LoVo (cell line): ENCODE data around the gene EML5.

Experiments
- DNase-seq: peaks from one replicate; pipeline ENCODE4 v3.0.0-alpha.2; 2016; ENCODE audit warnings: low spot score

Gene EML5

GRCh38 chr14:88614218-88614907 lies 178.4 kb downstream of the EML5 start:
- DNase-seq: no peak

DNA sequence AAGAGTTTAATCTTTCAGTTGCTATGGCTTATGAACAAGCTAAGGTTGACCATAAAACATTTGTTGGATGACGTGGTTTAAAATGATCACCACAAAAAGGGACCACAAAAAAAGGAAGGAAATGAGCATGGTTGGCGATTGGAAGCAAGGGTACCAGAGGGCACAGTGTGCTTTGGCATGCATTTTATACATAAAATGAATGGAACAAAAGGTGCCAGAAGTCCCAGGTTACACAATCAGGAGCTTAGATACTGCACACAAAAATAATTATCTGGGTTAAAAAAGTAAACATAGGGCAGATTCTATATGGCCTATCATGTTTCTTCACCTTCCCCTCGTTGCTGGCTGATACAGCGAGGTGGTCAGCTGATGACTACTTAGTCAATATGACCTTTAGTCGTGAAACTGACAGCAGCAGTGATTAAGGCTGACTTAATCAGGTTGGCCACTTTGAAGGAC lies 179.2 kb downstream of the EML5 start:
- no peak for DNase-seq

DNA sequence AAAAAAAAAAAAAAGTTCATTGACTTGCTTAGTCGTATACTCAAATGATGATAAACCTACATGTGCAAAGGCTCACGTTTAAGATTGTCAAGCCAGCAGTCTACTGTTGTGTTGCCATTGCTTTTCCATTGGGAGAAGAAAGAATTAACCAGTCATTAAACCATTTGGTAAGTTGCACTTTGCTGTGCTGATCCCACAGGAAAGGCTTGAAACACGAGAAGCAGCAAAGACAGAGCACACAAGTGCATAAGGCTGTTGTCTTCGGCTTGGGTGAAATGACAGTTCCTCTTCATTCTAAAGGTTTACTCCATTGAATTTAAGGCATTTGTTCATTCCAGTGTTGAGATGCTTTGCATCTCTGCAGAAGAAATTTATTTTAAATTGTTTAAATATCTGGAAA lies 179.8 kb downstream of the EML5 start:
- no peak for DNase-seq

- DNase-seq: no peak
These were observed 180.9 kb downstream of the EML5 start for GRCh38 chr14:88611878-88612277.

GRCh38 chr14:88607829-88608228 lies 184.9 kb downstream of the EML5 start:
- no peak for DNase-seq

DNA sequence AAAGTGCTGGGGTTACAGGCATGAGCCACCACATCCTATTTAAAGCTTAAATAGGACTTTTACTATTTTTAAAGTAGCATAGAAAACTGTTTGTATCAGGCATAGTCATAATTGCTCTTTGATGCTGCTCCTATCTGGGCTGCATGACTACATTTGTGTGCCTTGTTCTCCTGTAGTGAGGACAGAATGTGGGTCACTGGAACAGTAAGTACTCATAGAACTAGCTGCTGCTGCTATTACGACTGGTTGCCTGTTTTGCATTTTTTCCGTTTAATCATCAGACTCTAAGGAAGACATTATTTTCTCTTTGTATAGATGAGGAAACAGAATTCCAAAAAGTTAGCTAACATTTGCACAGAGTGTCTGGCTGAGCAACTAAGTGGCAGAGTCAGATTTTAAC lies 187.2 kb downstream of the EML5 start:
- DNase-seq: no peak

DNA sequence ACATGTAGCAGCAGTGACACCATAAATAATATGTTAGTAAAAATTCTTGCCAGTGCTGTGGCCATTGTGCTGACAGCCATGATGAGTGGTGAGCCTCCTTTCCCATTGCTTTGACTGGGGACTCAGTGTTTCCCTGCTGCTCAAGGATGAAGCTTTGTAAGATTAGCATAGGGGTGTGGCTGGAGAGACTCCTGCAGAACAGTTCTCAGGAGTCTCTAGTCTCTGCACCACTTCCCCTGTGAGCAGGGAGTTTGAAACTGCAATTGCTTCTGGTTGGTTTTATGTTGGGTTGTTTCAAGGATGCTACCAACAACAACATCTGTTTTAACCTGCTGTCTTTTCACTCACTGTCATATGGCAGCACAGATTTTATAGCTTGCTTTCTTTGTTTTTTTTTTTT lies 188.5 kb downstream of the EML5 start:
- no peak for DNase-seq

- DNase-seq: no peak
These were observed 192.9 kb downstream of the EML5 start for GRCh38 chr14:88599761-88600439.

DNA sequence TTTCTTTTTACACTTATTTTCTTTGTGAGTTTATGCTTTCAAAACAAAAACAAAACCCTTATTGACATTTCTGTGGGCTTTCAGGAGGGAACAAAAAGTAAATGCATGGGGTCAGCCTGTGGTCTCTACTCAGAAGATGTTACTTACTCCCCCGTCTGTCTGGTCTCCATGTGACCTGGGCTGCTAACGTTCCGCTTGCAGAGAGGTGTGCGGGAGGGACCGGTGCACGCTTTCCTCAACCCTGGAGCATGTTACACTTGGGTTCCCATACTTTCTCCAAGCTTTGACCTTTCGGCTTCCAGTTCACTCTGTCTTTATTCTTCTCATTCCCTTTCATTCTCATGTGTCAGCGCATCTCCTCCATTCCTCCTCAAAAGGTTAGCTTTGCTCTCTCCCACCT lies 193.4 kb downstream of the EML5 start:
- DNase-seq: no peak

DNA sequence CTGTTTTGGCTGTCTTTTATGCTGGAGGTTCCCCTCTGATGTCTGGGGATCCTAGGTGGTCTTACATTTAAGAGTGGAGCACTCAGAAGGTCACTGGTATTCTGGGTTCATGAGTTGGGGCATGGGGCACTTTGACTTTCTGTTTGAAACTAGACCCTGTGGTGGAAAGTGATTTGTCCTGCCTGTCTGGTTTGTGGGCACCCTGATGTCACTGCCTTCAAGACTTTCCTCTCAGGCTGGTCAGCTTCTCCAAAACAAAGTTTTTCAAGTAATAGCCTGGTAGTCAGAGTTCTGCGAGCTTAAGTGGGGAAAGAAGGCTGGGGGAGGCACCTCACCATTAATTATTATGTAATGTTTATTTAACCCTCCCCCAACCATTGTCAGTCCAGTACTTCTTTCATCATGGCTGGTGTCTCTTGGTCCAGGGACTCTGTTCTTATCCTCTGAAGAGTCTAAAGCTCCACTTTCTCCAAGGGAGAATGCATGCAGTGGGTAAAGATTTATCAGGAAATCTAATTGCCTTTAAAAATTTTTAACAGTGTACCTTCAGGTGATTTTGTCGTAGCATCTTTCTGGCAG lies 194.6 kb downstream of the EML5 start:
- no peak for DNase-seq

DNA sequence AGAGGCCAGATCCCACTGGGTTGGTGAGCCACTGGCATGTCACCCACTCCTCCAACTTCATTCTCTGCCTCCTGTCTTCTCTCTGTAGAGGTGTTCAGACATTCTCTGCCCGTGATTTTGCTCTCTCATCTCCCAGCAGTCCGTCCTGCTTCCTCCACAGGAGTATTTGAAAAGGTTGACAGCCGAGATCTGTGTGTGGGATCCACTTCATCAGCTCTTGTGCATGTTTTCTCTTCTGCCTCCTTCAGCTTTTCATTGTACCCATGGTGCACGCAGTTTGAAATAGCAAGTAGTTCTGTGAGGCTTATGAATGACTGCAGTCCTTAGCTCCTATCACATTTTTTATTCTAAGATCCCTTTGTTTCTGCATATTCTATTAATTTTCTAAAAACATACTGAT lies 195.2 kb downstream of the EML5 start:
- DNase-seq: no peak

DNA sequence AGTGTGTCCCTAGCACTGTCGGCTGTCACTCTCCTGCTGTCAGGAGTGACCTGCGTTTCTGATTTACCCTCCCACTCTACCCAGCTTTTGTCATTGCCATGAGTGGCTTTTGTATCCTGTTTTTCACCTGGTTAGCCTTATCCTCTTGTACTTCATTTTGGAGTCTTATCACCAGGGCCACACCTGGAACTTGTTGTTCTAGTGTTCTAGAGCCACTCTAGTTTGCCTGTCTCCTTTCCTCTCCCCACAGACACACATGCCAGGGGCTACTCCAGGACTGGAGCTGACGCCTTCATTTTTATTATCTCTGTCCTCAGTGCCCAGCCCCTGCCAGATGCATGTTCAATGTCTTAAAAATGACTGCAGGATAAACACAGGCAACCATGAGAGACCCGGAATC lies 195.7 kb downstream of the EML5 start:
- DNase-seq: no peak

DNA sequence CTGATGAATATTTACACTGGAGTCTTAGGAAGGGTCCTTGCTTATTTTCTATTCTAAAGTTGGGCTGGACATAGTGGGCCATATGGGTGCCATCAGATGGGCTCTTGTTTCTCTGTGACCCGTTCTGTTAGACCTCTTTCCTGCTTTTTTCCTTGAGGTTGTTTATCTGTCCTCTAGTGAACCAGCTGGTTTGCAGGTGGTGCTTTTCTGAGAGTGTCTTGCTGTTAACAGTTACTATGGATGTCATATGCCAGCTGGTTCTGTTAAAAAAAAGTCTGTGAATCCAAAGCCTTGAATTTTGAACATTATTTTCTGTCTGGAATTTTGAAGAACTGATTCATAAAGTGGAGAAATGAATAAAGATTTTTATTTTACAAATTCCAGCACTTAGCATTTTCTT lies 200.7 kb downstream of the EML5 start:
- DNase-seq: no peak

- DNase-seq: no peak
These were observed 202.6 kb downstream of the EML5 start for GRCh38 chr14:88590173-88590572.

DNA sequence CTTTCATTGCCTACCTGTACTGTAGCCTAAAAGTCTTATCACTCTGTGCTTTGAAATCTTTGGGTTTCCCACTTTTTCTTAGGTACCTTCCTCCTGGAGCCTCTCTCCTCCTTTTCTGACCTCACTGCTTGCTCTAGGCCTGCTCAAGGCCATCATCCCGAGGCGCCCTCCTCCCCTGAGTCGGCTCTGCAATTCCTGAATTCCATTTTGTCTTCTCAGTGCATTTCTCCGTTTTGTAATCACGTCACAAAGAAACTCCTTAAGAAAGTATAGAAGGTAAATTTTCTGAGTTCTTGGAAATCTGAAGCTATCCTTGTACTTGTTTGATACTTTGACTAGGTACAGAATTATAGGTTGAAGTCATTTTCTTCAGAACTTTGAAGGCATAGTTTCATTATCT lies 204.7 kb downstream of the EML5 start:
- DNase-seq: no peak

DNA sequence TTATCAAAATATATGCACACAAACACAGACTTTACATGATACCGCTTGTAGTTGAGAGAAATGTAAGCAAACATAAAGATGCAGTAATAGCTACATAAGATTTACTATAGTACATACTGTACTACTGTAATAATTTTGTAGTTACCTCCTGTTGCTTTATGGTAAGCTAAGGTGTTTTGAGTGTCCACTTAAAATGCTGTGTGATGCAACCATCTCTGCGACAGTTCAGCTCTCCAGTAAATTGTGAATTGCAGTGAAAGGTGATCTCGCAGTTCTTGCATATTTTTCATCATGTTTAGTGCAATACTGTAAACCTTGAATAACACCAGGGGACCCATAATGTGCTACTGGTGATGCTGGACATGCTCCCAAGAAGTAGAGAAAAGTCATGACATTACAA lies 208.3 kb downstream of the EML5 start:
- DNase-seq: no peak

GRCh38 chr14:88576222-88576621 lies 216.5 kb downstream of the EML5 start:
- no peak for DNase-seq

DNA sequence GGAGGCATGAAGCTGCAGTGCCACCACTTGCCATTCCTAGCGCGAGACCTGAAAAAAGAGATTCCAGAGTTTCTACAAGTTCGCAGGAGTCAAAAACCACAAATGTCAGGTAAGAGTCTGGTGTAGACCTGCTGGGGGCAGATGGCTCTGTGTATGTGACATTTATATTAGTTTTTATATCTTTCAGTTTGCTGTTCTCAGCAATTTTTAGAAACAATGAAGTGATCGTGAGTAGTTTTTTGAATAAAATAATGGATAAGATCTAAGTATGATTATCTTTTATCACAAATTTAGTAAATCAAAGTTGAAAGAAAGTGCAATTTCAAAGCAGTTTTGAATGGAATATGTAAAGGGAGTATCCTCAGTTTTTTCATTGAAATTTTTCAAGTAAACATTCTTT lies 220.6 kb downstream of the EML5 start:
- no peak for DNase-seq

GRCh38 chr14:88568196-88568595 lies 224.6 kb downstream of the EML5 start:
- DNase-seq: no peak

- no peak for DNase-seq
These were observed 227.3 kb downstream of the EML5 start for GRCh38 chr14:88565427-88565826.

GRCh38 chr14:88563845-88564244 lies 228.9 kb downstream of the EML5 start:
- no peak for DNase-seq

- DNase-seq: peak; percentile 92
These were observed 229.7 kb downstream of the EML5 start, which contains the start of gene ZC3H14 for GRCh38 chr14:88562831-88563686. ZC3H14 (plus strand) TSS chr14:88563037; CDS start chr14:88563134, 97 bp downstream.

- no peak for DNase-seq
These were observed 230.3 kb downstream of the EML5 start for GRCh38 chr14:88562532-88562830.
